ENCODE results near the gene CWC27.

DNA sequence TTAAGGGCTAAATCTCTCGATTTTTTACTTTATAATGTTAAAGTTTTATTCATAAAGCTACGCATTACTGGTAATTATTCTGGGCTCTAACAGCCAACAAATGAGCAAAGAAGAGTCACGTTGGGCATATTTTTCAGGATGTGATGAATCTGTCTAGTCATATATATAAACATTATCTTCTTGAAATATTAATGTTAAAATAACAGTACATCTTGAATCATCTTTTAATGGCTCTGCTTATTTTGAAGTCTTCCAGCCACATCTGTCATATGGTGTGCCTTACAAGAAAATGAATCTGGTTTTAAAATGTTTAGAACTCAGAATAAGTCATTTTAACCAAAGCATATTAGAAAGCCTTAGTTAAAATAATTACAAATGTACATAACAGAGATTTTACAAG is 96.9 kb downstream of the CWC27 start:
- TF ChIP-seq POLR2AphosphoS5 (IDR thresholded peaks at IDR 0.05; ENCODE audit: low read depth) = no peak
- TF ChIP-seq CTCF (IDR thresholded peaks at IDR 0.05; ENCODE audit: insufficient read depth, low read length) = no peak
